ENCODE measurements around the gene STX18. TPM values are rescaled to one million over a fixed set of nuclear protein-coding genes. Genes with fewer than 3 reads are reported as not detected.

Gene STX18
- total RNA-seq, 4 donors from 2014 or later: 23.8 to 42.1 (median 27.2) TPM

GRCh38 chr4:4480685-4481398 is 61.0 kb downstream of the STX18 start:
- TF ChIP-seq CTCF (IDR thresholded peaks at IDR 0.05) (peak in 2 of 6 experiments; percentile 18 to 30), POLR2A (IDR thresholded peaks at IDR 0.05) (no peak)
- H3K9me3 ChIP-seq: no peaks in the 10 kb centered on the region
- no peak for DNase-seq
- WGBS, 2 donors: 73 to 79% methylated on average over 6 of the region's 6 CpGs
- no peak overlapping the region for H3K4me3 ChIP-seq (replicated peaks in 1 of 3)
- H3K27ac ChIP-seq: no peak overlapping the region
- H3K27me3 ChIP-seq: no peaks in the 10 kb centered on the region
- no peaks in the 10 kb centered on the region for H3K4me1 ChIP-seq
- intact Hi-C loops (cut with DNase I): no loop called here
- H3K36me3 ChIP-seq: no peaks in the 10 kb centered on the region

- no peaks in the 10 kb centered on the region for H3K4me1 ChIP-seq
- intact Hi-C loops (cut with DNase I): no loop called here
- no peaks in the 10 kb centered on the region for H3K9me3 ChIP-seq
- H3K27ac ChIP-seq: no peak overlapping the region
- no peak overlapping the region for H3K4me3 ChIP-seq (replicated peaks in 1 of 3)
- H3K27me3 ChIP-seq: no peaks in the 10 kb centered on the region
- no peaks in the 10 kb centered on the region for H3K36me3 ChIP-seq
- TF ChIP-seq POLR2A (IDR thresholded peaks at IDR 0.05) (no peak), CTCF (IDR thresholded peaks at IDR 0.05) (no peak)
- DNase-seq: no peak
- WGBS, 2 donors: 83 to 85% methylated on average over 7 of the region's 7 CpGs
Measured at GRCh38 chr4:4480205-4480604, 61.6 kb downstream of the STX18 start.

- Histone ChIP-seq H3K4me1 (no peaks in the 10 kb centered on the region), H3K36me3 (no peaks in the 10 kb centered on the region), H3K9me3 (no peaks in the 10 kb centered on the region), H3K27me3 (no peaks in the 10 kb centered on the region), H3K27ac (no peak overlapping the region), H3K4me3 (replicated peaks in 1 of 3) (no peak overlapping the region)
- no peak for DNase-seq
- no peak for TF ChIP-seq POLR2A (IDR thresholded peaks at IDR 0.05)
- TF ChIP-seq CTCF (IDR thresholded peaks at IDR 0.05): no peak
- 93 to 95% methylated on average over 2 of the region's 2 CpGs for WGBS, 2 donors
- intact Hi-C loops (cut with DNase I): no loop called here
Measured at GRCh38 chr4:4479366-4479765, 62.5 kb downstream of the STX18 start.

- WGBS, 2 donors: 79 to 87% methylated on average over 10 of the region's 10 CpGs
- intact Hi-C loops (cut with DNase I): no loop called here
- H3K36me3 ChIP-seq: no peaks in the 10 kb centered on the region
Measured at GRCh38 chr4:4477796-4478195, 64.1 kb downstream of the STX18 start.

More at GRCh38 chr4:4477796-4478195, 64.1 kb downstream of the STX18 start:
- H3K27me3 ChIP-seq: no peaks in the 10 kb centered on the region
- no peak for DNase-seq
- H3K4me3 ChIP-seq (replicated peaks in 1 of 3): no peak overlapping the region
- H3K27ac ChIP-seq: no peak overlapping the region
- H3K9me3 ChIP-seq: no peaks in the 10 kb centered on the region
- no peak for TF ChIP-seq CTCF (IDR thresholded peaks at IDR 0.05)
- no peak for TF ChIP-seq POLR2A (IDR thresholded peaks at IDR 0.05)
- no peaks in the 10 kb centered on the region for H3K4me1 ChIP-seq

Measured in thyroid gland (tissue), 4 donors.